ENCODE measurements around the gene MORN1.

GRCh38 chr1:2300004-2300771 is 91.2 kb downstream of the MORN1 start:
- TF ChIP-seq CTCF (IDR thresholded peaks at IDR 0.05; ENCODE audit: low read depth, low read length, poor library complexity, severe bottlenecking) (no peak), EZH2phosphoT487 (IDR thresholded peaks at IDR 0.05; ENCODE audit: borderline replicate concordance, low read length) (no peak)
